Hematopoietic multipotent progenitor cell treated with erythropoietin and hydrocortisone succinate and interleukin-3 and kit ligand, for 4 days (in vitro differentiated cells): ENCODE results near the gene PPP1R11.

ENCODE experiments used
- DNase-seq: peaks from one replicate; pipeline ENCODE4 v3.0.0-alpha.2; 2015

The PPP1R11 gene

GRCh38 chr6:30062471-30063178 is 4.4 kb upstream of the PPP1R11 start:
- no peak for DNase-seq

- no peak for DNase-seq
Observed at GRCh38 chr6:30063315-30063714, 3.7 kb upstream of the PPP1R11 start.

GRCh38 chr6:30066082-30066481 is 916 bp upstream of the PPP1R11 start:
- DNase-seq: no peak

- no peak for DNase-seq
Observed at GRCh38 chr6:30067460-30068139, 602 bp downstream of the PPP1R11 start.

- DNase-seq: peak; percentile 39
Observed at GRCh38 chr6:30071081-30071818, 4.3 kb downstream of the PPP1R11 start.

DNA sequence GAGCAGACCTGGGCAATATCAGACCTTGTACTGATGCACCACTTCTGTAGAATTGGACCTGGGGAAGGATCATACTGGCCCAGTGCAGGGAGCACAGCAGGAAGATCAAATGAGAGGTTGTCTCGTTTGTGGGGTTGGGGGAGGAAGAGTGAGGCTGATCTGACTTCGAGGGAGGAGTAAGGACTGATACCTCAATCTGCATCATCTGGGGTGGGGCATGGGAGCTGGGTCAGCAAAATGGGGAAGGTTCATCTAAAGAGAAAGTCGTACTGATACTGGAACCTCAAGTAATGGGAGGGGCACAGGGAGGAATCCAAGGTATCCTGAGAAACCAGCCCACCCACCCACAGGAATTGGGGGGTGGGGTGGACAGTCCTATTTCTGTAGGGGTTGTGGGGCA is 4.9 kb downstream of the PPP1R11 start:
- DNase-seq: no peak

DNA sequence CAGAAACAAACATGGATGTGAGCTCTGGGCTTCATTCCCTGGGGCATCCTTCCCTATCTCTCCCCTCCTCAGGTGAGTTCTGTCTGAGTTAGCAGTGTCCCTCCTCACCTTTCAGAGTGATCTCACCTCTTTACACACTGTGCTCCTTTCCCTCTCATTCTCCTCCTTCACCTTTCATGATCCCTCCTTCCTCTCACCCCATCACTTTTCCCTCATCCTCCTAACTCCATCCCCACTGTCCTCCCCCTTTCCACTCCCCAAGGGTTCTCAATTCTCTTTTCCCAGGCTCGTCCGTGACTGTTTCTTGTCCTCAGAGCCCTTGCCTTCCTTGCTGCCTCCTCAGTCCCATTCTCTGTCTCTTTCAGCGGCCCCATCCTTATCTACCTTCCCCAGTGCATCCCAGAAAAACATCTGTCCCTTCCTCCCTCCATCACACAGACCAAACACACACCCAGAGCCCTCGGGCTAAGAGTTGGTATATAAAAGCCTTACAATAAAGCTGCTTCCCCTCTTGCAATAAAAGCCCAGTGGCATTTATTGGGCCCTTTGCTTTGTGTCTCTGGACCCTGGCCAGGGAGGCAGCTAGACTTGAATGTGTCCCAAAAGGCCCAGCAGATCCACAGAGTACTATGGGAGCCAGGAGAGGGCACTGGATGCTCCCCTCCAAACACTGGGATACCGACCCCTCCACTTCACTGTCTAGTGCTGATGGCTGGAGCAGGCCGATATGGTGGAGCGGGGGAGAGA is 6.7 kb downstream of the PPP1R11 start:
- DNase-seq: no peak

- no peak for DNase-seq
Observed at GRCh38 chr6:30074331-30075093, 7.5 kb downstream of the PPP1R11 start.

DNA sequence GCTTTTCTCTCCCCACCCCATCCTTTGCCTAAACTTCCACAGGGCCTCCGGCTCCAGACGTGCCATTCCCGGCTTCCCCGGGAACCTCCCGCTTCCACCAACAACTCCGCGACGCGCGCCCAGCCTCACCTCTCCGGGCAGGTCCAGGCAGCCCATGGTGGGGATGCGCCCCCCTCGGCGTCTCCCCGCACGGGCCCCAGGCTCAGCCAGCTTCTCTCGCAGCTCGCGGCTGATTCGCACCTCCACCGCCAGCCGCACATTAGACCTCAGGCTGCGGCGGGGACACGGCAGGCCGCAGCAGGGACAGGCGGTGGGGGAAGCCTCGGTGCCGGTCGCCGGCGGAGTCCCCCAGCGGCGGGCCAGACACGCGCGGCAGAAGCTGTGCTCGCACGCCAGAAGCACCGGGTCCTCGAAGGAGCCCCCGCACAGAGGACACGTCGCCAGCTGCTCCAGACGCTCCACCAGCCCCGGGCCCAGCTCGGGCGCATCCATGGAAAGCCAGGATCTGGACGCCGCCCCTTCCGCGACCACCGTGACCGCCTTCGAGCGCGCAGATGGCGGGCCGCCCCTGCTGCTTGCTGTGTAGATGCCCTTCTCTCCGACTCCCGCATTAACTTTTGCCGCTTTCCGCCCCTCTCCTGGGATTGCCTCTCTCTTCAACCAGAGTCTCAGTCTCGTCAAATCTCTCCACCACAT is 8.2 kb downstream of the PPP1R11 start, which contains the start of gene RNF39:
RNF39 (minus strand) TSS at position 676 of the 696 bp plus-strand sequence; CDS start at position 492, 184 bp downstream.
- no peak for DNase-seq

DNA sequence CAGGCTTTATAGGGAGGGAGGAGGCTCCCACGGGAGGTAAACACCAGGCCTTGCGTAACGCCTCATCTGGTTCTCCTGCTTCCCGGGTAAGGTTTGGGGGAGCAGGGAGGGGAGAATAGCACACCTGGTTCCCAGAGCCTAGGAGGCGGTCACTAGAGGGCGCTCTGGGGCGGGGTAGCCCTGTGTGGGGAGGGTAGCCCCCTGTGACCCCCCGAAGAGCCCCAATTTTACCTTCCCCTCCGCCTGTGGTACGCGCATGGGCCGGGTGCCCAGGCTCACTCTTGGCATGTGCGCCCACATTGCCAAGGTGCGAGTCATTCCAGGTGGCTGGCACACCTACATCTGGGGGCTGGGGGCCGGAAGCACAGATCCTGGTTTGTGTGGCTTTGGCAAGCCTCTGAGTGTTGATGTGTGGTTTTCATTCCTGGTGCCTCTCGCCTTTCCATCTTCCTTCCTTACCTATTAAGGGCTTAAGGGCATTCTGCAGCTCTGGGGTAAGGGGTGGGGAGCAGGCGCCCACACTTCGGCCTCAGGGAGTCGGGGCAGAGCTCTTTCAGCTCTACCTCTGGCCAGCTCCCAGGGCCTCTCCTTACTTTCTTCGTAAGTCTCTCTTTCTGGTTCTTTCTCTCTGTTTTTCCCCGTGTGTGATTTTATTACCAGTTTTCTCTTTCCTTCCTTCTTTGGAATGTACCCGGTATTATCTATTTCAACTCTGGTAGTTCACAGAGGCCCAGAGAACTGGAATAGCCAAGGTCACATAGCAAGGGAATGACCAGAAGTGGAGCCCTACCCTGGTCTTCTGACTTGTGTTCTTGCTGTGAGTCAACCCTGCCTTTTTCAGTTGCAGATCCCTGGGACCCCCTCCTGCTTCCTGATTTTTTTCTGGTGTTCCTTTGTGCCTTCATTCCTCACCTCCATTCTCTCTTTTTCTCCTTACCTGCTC is 9.1 kb downstream of the PPP1R11 start:
- no peak for DNase-seq

DNA sequence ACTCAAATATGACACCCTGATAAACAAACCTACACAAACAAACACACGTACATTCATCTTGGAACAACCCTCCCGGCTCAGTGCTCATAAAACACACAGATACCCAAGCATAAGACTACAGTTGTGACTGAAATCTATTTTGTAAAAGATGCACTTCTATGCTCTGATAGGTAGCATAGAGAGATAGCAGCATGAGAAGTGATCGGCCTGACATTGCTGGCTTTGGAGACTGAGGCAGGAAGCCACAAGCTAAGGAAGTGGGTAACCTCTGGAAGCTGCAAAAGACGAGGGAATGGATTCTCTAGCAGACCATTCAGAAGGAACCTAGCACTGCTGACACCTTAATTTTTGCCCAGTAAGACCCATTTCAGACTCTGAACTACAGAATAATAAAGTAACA is 10.2 kb downstream of the PPP1R11 start:
- no peak for DNase-seq

DNA sequence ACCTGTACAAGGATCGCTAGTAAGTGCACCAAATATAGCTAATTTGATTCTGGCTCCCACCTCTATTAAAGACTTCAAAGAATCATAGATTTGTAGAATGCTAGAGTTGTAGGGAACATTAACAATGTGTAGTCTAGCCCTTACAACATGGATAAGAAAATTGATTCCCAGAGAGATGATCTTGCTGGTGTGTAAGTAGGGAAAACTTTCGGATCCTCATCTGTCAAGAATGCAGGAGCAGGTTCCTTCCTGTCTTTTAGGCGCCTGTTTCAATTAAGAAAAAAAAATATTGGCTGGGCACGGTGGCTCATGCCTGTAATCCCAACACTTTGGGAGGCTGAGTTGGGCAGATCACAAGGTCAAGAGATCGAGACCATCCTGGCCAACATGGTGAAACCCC is 20.9 kb downstream of the PPP1R11 start:
- no peak for DNase-seq

DNA sequence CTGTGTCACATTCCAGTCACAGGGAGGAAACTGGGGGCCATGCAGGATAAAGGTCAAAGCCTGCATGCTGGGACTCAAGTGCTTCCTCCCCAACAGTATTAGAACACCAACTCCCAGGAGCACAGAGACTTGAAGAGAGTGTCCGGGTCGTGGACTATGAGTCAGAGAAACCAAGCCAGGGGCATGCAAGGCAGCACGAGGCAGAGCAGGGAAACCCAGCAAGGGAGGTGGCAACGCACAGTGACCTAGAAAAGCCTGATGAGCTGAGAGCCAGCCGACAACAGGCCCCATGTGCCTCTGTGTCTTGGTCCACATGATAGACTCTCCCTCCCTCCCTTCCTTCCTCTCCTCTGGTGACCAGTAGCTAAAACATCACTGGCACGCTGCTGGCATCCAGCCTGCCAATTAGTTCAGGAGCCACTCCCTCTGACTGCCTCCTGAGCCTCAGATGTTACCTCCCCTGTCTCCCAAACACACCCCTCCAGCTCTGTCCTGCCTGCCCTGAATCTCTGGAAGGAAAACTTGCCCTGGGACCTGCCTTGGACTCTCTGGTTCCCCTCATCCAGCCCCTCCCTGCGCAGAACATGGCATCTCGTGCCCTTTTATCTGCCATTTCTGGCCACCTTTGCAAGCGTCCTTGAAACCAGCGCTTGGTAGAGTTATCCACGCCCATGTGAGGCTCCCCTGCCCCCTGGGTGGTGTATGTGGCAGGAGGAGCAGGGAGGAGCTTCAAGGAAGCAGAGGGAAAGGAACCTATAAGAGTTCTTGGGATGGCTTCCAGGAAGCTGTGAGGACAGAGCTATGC is 24.8 kb downstream of the PPP1R11 start:
- no peak for DNase-seq

DNA sequence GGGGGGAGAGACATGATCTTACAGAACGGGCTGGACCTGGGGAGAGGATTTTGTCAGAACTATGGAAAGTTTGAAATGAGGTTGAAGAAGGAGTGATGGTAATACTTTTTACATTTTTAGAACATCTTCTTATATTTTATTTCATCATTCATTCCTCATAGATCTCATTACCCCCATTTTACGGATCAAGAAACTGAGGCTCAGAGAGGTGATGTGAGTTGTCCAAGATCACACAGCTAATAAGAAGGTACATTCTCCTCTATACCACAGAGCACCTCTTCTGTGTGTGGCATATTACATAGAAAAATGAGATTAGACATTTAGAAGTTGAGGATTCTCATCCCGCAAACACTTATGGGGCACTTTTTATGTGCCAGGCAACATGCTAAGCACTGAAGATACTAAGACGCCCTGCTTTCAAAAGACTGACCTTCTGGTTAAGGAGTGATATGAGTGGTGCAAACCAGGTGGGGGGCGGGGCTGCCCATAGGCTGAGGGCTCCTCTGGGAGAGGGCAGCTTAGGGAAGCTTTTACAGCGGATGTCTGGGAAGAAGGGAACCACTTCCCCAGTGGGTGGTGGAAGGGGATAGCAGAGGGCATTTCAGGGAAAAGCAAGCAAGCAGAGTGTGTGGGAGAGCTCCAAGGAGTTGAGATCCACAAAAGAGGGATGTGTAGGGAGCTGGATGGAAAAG is 26.0 kb downstream of the PPP1R11 start:
- DNase-seq: no peak

DNA sequence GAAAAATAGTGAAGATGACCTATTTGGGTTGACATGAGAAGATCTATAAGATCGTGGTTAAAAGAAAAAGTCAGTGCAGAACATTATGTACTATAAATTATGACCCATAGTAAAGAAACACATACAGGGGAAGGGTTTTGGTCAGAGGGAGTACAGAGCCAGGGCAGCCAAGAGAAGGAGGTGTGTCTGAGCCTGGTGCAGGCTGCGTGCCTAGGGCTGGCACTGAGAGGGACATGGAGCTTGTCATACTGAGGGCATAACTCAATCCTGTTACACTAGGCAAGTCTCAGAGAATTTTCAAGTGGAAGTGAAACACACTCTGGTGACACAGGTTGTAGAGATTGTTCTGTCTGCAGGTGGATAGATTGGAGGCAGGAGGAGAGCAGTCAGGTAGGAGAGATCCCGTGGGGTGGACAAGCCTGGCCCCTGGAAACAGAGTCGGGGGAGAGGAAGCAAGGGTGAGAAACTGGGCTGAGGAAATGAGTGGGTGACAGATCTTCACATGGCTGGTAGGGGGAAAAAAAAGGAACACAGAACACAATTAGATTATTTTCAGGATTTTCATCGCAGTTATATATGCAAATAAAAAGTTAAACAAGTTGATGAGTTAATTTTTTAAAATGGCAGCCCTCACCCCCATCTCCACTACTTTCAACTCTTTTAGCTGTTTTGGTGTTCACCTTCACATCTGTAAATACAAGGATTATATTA is 27.1 kb downstream of the PPP1R11 start:
- DNase-seq: no peak

GRCh38 chr6:30096829-30097228 is 29.8 kb downstream of the PPP1R11 start:
- DNase-seq: no peak

DNA sequence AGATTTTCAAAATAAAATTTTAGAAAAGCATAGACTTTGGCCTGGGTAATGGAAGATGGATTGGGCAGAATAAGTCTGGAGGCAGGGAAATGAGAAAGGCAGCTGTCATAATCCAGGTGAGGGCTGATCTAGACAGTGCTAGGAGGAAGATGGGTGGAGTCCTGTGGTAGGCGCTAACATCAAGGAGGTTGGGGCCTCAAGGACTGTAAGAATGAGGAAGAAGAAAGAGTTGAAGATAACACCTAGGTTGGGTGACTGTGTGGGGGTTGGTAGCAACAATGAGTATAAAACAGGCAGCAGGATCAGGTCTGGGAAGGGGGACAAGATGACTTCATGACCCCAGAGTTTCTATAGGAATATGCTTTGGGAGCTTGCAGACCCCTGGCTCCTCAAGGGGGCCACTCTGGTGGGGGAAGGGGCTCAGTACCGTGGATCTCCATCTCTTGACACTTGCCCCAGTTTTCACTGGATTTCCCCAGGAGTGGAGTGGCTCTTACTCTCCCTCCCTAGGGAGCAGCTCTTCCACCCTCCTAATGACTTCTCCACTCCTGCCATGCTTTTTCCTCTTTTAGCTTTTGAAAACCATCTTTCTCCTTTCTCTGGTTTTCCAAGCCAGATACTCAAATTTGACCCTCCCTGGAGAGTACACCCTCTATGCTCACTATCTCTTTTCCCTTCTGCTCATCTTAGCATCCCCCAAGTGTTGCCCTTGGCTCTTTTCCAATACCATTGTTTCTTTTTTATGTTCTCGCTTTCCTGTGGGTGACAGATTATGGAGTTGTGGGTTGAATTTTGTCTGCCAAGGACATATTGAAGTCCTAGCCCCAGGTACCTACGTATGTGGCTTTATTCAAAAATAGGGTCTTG is 31.1 kb downstream of the PPP1R11 start:
- peak; percentile 66 for DNase-seq
